ENCODE results near the gene MGAT5.

DNA sequence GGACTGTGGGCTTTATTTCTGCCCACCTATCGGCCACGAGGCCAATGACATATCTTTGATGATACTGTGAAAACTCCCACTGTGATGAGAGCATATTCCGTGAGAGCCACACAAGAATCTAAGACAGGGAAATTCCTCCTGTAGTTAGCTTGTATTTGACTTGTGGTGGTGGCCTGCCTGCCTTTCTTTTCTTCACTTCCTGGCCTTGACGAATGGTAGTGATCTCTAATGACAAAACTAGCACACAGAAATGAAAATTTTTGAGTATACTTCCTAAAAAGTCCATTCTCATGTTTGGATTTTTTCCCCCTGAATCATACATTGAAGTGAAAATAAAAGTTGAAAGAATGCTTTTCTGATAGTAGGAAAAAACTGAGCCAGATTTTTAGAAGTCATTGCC is 94.4 kb downstream of the MGAT5 start:
- TF ChIP-seq CTCF (IDR thresholded peaks at IDR 0.05) (no peak), POLR2A (IDR thresholded peaks at IDR 0.05) (no peak)
